HepG2 (cell line): ENCODE data around the gene FBXO48. TPM values are rescaled to one million over a fixed set of nuclear protein-coding genes. Genes with fewer than 3 reads are reported as not detected.

Source experiments
- ATAC-seq: fragments of 200-7000 bp; cut with Tn5 transposase; 3 replicates; pipeline ENCODE4 v1.9.1; 2020; ENCODE audit warnings: mild to moderate bottlenecking, moderate library complexity
- BruUV-seq: library from RNA; stranded (reverse); fragments of 400-500 nt; replicated peaks from 2 replicates; lab custom pipeline; 2021; lab: Mats Ljungman, UMichigan
- CTCF ChIA-PET: fragments of 300-600 bp; formaldehyde crosslinking; extraction: SDS; loops from one replicate; lab custom pipeline; 2021; ENCODE audit warnings: low total read pairs, inconsistent platforms, low intra/inter-chr PET ratio; lab: Yijun Ruan, JAX
- POLR2A ChIA-PET: fragments of 350-600 bp; sonication (Branson Sonifier 250); formaldehyde crosslinking; loops from one replicate; lab custom pipeline; 2020; ENCODE audit warnings: antibody characterized with exemption, inconsistent platforms; lab: Yijun Ruan, JAX
- DNase-seq: peaks from one replicate; pipeline ENCODE4 v3.0.0-alpha.2; 2015; ENCODE audit warnings: low spot score
- FAIRE-seq: peaks from 3 replicates; lab custom pipeline; 2011; peaks lifted over from hg19 to GRCh38; lab: Jason Lieb, UNC
- H2AFZ ChIP-seq: one replicate; pipeline ENCODE4 v1.6.1; 2011; ENCODE audit warnings: low read length, inconsistent platforms
- H3K27ac ChIP-seq: fragments of 300-600 bp; 3 replicates; pipeline ENCODE4 v1.8.0; 2011; ENCODE audit warnings: mixed run types, mild to moderate bottlenecking, mixed read lengths, low read length, inconsistent platforms; ENCODE audit not compliant: insufficient read depth; ENCODE audit errors: extremely low read length
- H3K27me3 ChIP-seq, 2 experiments: fragments of 200-600 bp in 1 of 2; 2 replicates in 1 of 2; 3 replicates in 1 of 2; pipeline versions ENCODE4 v1.6.0 to v1.8.0; 2011; ENCODE audit warnings: low read length in 2 of 2, mild to moderate bottlenecking in 2 of 2, moderate library complexity in 2 of 2, inconsistent platforms in 1 of 2; ENCODE audit not compliant: insufficient read depth in 2 of 2, control insufficient read depth in 1 of 2
- H3K36me3 ChIP-seq, 2 experiments: fragments of 200-600 bp in 1 of 2; replicated peaks in 1 of 2; 2 replicates in 1 of 2; 3 replicates in 1 of 2; pipeline versions ENCODE4 v1.5.1 to v1.8.0; 2011; ENCODE audit warnings: low read length in 2 of 2, inconsistent platforms in 1 of 2; ENCODE audit not compliant: insufficient read depth in 2 of 2, control insufficient read depth in 1 of 2
- H3K4me1 ChIP-seq: 2 replicates; pipeline ENCODE4 v1.5.1; 2012; ENCODE audit warnings: low read length, inconsistent platforms; ENCODE audit not compliant: insufficient read depth
- H3K4me2 ChIP-seq: 2 replicates; pipeline ENCODE4 v1.6.0; 2011; ENCODE audit warnings: low read depth, low read length, inconsistent platforms
- H3K4me3 ChIP-seq, 3 experiments: fragments of 200-600 bp in 1 of 3; sonication (generic), shearing (Covaris generic) in 1 of 3; replicated peaks in 1 of 3; 2 replicates each; pipeline ENCODE4 v1.5.1; 2011 to 2016; ENCODE audit warnings: low read length in 3 of 3, inconsistent platforms in 2 of 3, low read depth in 2 of 3, mild to moderate bottlenecking in 2 of 3, control low read depth in 1 of 3, mixed read lengths in 1 of 3; ENCODE audit not compliant: insufficient read depth in 1 of 3
- H3K79me2 ChIP-seq: one replicate; pipeline ENCODE4 v1.6.1; 2011; ENCODE audit warnings: low read length, inconsistent platforms; ENCODE audit not compliant: insufficient read depth
- H3K9ac ChIP-seq: 2 replicates; pipeline ENCODE4 v1.6.0; 2011; ENCODE audit warnings: mild to moderate bottlenecking, low read depth, low read length, inconsistent platforms; ENCODE audit not compliant: insufficient read depth
- H3K9me3 ChIP-seq: 2 replicates; pipeline ENCODE4 v1.5.1; 2012; ENCODE audit warnings: mild to moderate bottlenecking, low read length
- H4K20me1 ChIP-seq: 2 replicates; pipeline ENCODE4 v1.6.0; 2011; ENCODE audit warnings: inconsistent platforms, mild to moderate bottlenecking, low read length, moderate library complexity; ENCODE audit not compliant: insufficient read depth
- GATAD1 ChIP-seq: IDR thresholded peaks from 2 replicates; pipeline ENCODE4 v1.6.1; 2016; ENCODE audit warnings: missing genetic modification reagents, missing compliant biosample characterization
- MATR3 ChIP-seq: sonication (generic); formaldehyde crosslinking; IDR thresholded peaks from 2 replicates; pipeline ENCODE4 v1.4.0; 2020; ENCODE audit warnings: missing genetic modification reagents
- MTA3 ChIP-seq: sonication (generic); formaldehyde crosslinking; IDR thresholded peaks from 2 replicates; pipeline ENCODE4 v1.4.0; 2020; ENCODE audit warnings: missing genetic modification reagents
- MYNN ChIP-seq: sonication (generic); formaldehyde crosslinking; IDR thresholded peaks from 2 replicates; pipeline ENCODE4 v1.4.0; 2020; ENCODE audit warnings: mild to moderate bottlenecking, low read depth, missing genetic modification reagents
- NPAS2 ChIP-seq: sonication (generic); formaldehyde crosslinking; IDR thresholded peaks from 2 replicates; pipeline ENCODE4 v1.8.0; 2022; ENCODE audit warnings: mild to moderate bottlenecking, missing genetic modification reagents, borderline replicate concordance
- RBM22 ChIP-seq: fragments of 200-400 bp; formaldehyde crosslinking; optimal IDR thresholded peaks from 2 replicates; pipeline ENCODE3; 2017; ENCODE audit warnings: mild to moderate bottlenecking, low read length, moderate library complexity
- TRIM22 ChIP-seq: fragments of 450-650 bp; IDR thresholded peaks from 2 replicates; pipeline ENCODE4 v1.6.1; 2017
- XRCC5 ChIP-seq: fragments of 200-400 bp; formaldehyde crosslinking; optimal IDR thresholded peaks from 2 replicates; pipeline ENCODE3; 2017; ENCODE audit warnings: mild to moderate bottlenecking, low read length
- ZNF737 ChIP-seq: sonication (generic); formaldehyde crosslinking; IDR thresholded peaks from 2 replicates; pipeline ENCODE4 v1.5.0; 2020; ENCODE audit warnings: missing genetic modification reagents, mild to moderate bottlenecking, borderline replicate concordance
- ZNF773 ChIP-seq: sonication (generic); formaldehyde crosslinking; IDR thresholded peaks from 2 replicates; pipeline ENCODE4 v1.4.0; 2020; ENCODE audit warnings: missing genetic modification reagents, borderline replicate concordance
- WGBS: methylation state at CpG from one replicate; pipeline ENCODE4 v1.1.6; 2017; ENCODE audit warnings: low lambda C conversion rate; 5-methylcytosine and 5-hydroxymethylcytosine counted together
- in situ Hi-C: cut with HindIII; loops from 2 replicates; pipeline ENCODE4 v1.10.0; 2017; ENCODE audit warnings: low pct_unique_long_range_greater_than_20kb; ENCODE audit not compliant: extremely low pct_ligation_motif_present
- intact Hi-C: fragments of 100-400 bp; cut with micrococcal nuclease; formaldehyde crosslinking; loops from one replicate; pipeline ENCODE4 v1.10.0; 2022; ENCODE audit not compliant: unreplicated experiment
- polyA plus RNA-seq, 8 experiments: library from polyadenylated mRNA; depleted of rRNA in 3 of 8; stranded (reverse) in 7 of 8; unstranded in 1 of 8; fragments of >200 nt; fragmentation: Illumina TruSeq in 4 of 8; extraction: Trizol in 4 of 8; gene quantifications; 2 replicates each; pipeline versions ENCODE4 v1.2.1 to v1.2.3, GENCODE V29; 2011 to 2016; ENCODE audit warnings: low read depth in 4 of 8, missing spikeins in 1 of 8, mixed read lengths in 1 of 8; ENCODE audit not compliant: insufficient read depth in 1 of 8
- total RNA-seq, 5 experiments: library from RNA; depleted of rRNA; stranded (reverse); fragments of >200 nt; fragmentation: Illumina TruSeq; extraction: Trizol; gene quantifications; 2 replicates each; pipeline ENCODE4 v1.2.3, GENCODE V29; 2016; ENCODE audit warnings: low read depth in 1 of 5

FBXO48 gene
- total and polyA plus RNA-seq, 2 of the 13 experiments (the other 11 are each of a cell fraction or from before 2014, with no cell fraction given), result 0.42 to 1.1 TPM

- intact Hi-C loops, result loop anchor here (5.0 kb wide), 1 partner anchor 463 kb away; no protein-coding TSS in a partner anchor
- no TSS peak for BruUV-seq
- peaks cover 22% of the 10 kb centered on the region for H3K4me1 ChIP-seq
- H3K27me3 ChIP-seq, result no peaks in the 10 kb centered on the region; a peak in 1 of 5 replicates
- 95% methylated on average over 5 of the region's 5 CpGs for WGBS
- POLR2A ChIA-PET, result no interaction called here
- DNase-seq (no peak), ATAC-seq (no peak), FAIRE-seq (no peak)
- no peaks in the 10 kb centered on the region for H4K20me1 ChIP-seq
- no peaks in the 10 kb centered on the region for H3K9me3 ChIP-seq
- no peak overlapping the region for H3K9ac ChIP-seq
- H3K4me2 ChIP-seq, result no peak overlapping the region
- no peak overlapping the region for H3K27ac ChIP-seq
- H2AFZ ChIP-seq, result no peak overlapping the region
- CTCF ChIA-PET, result interaction anchor here (2.2 kb wide), 1 partner anchor 250 kb away, joined by 48 read pairs; no protein-coding TSS in a partner anchor
- H3K4me3 ChIP-seq, result no peak overlapping the region
- H3K36me3 ChIP-seq, result no peaks in the 10 kb centered on the region
- in situ Hi-C loops, result loop anchor here (5.0 to 10.0 kb wide), 2 partner anchors 243 to 460 kb away; no protein-coding TSS in a partner anchor
- no peak for TF ChIP-seq TRIM22
- no peak for TF ChIP-seq MYNN (CRISPR knock-in tag)
- TF ChIP-seq XRCC5, result no peak
- no peak for TF ChIP-seq ZNF737 (CRISPR knock-in tag)
- TF ChIP-seq GATAD1, result no peak
- no peak for TF ChIP-seq MATR3 (CRISPR knock-in tag)
- TF ChIP-seq ZNF773 (CRISPR knock-in tag), result no peak
- TF ChIP-seq NPAS2 (CRISPR knock-in tag), result no peak
- no peak for TF ChIP-seq MTA3 (CRISPR knock-in tag)
- no peak for TF ChIP-seq RBM22
- no peaks in the 10 kb centered on the region for H3K79me2 ChIP-seq
Measured at GRCh38 chr2:68464651-68465050, 2.4 kb downstream of the FBXO48 start.
